Psoas muscle (tissue), 8 donors: ENCODE results near the gene DEDD2. TPM values are rescaled to one million over a fixed set of nuclear protein-coding genes. Genes with fewer than 3 reads are reported as not detected.

Experiments
- ATAC-seq, 4 donors: fragments of 200-7000 bp; cut with Tn5 transposase; one replicate each; pipeline ENCODE4 v1.9.1; 2020; ENCODE audit warnings: moderate library complexity in 3 of 4, mild to moderate bottlenecking in 2 of 4
- DNase-seq, 2 donors: peaks; one replicate each; pipeline ENCODE4 v3.0.0-alpha.2; 2020
- H3K27ac ChIP-seq: fragments of 200-600 bp; one replicate; pipeline ENCODE4 v1.8.0; 2022
- H3K27me3 ChIP-seq, 3 donors: fragments of 200-600 bp in 1 of 3; one replicate each; pipeline versions ENCODE4 v1.6.1 to v1.8.0; 2013 to 2022; ENCODE audit warnings: low read length in 2 of 3, mild to moderate bottlenecking in 2 of 3, moderate library complexity in 1 of 3; ENCODE audit not compliant: insufficient read depth in 3 of 3
- H3K36me3 ChIP-seq, 2 donors: fragments of 200-600 bp in 1 of 2; one replicate each; pipeline versions ENCODE4 v1.6.1 to v1.8.0; 2013 to 2022; ENCODE audit warnings: low read depth in 1 of 2, mild to moderate bottlenecking in 1 of 2, moderate library complexity in 1 of 2; ENCODE audit not compliant: insufficient read depth in 1 of 2
- H3K4me1 ChIP-seq: fragments of 200-600 bp; one replicate; pipeline ENCODE4 v1.8.0; 2022
- H3K4me3 ChIP-seq: fragments of 200-600 bp; one replicate; pipeline ENCODE4 v1.8.0; 2022; ENCODE audit warnings: mild to moderate bottlenecking
- H3K9me3 ChIP-seq: fragments of 200-600 bp; one replicate; pipeline ENCODE4 v1.8.0; 2022
- CTCF ChIP-seq: fragments of 200-600 bp; IDR thresholded peaks from one replicate; pipeline ENCODE4 v1.8.0; 2022; ENCODE audit warnings: antibody characterized with exemption
- WGBS, 3 donors: extraction: QIAGEN DNeasy Blood & Tissue Kit; methylation state at CpG; one replicate each; pipeline versions ENCODE4 v1.1.6 to v1.1.7; 2013; 5-methylcytosine and 5-hydroxymethylcytosine counted together
- intact Hi-C, 2 donors: fragments of 100-400 bp; cut with DNase I; formaldehyde crosslinking; loops; one replicate each; pipeline versions ENCODE4 v1.11.0 to v1.14.2; 2022
- polyA plus RNA-seq, 3 donors: library from polyadenylated mRNA; stranded (reverse); fragments of 200-250 nt; gene quantifications; one replicate each; pipeline ENCODE4 v1.2.3, GENCODE V29; 2013
- total RNA-seq, 4 donors: library from RNA; stranded (reverse); fragmentation: NEBNext Ultra II Directional in 2 of 4; extraction: Animal tissue kit (Norgen Biotek cat#: 25700) in 2 of 4; gene quantifications; one replicate each; pipeline versions ENCODE4 v1.2.1 to v1.2.4, GENCODE V29; 2021 to 2023
- donor health status: healthy with polysubstance abuse.
- donor health status: DM: no; HTN: no; CAD: no; lungs with moderate emphysema.
- donor health status: Bipolar disorder and iron deficiency.
- donor health status: healthy.
- donor health status: DM: yes; HTN: yes; CAD: no.
- donor health status: DM: no; HTN: no; CAD: no.
- donor health status: DM: no; HTN: no; CAD: no.
- donor health status: DM: yes; HTN: yes; CAD: no.

Gene DEDD2
- total and polyA plus RNA-seq, 7 donors: 8.8 to 26.1 (median 12.1) TPM

GRCh38 chr19:42255766-42256745 lies 38.6 kb upstream of the DEDD2 start:
- no peaks in the 10 kb centered on the region for H3K9me3 ChIP-seq
- no peaks in the 10 kb centered on the region for H3K36me3 ChIP-seq
- H3K4me3 ChIP-seq: peak overlapping the region; percentile 95
- DNase-seq (peak in 1 of 2 donors; percentile 79), ATAC-seq (peak in 1 of 4 donors; percentile 17)
- TF ChIP-seq CTCF: no peak
- peak overlapping the region; percentile 92 for H3K27ac ChIP-seq
- peaks cover 0 to 4% (median 0%) of the 10 kb centered on the region in 3 donors for H3K27me3 ChIP-seq
- H3K4me1 ChIP-seq: peaks cover 15% of the 10 kb centered on the region
- WGBS, 3 donors: 4 to 5% (median 5%) methylated on average over 38 of the region's 38 CpGs
- intact Hi-C loops: no loop called here

- intact Hi-C loops: no loop called here
- Histone ChIP-seq H3K9me3 (no peaks in the 10 kb centered on the region), H3K27ac (peak within 1 kb of the TSS; percentile 92), H3K4me3 (peak within 1 kb of the TSS; percentile 95), H3K36me3 (no peaks in the 10 kb centered on the region), H3K4me1 (peaks cover 19% of the 10 kb centered on the region), H3K27me3 (peaks cover 0 to 4% (median 0%) of the 10 kb centered on the region in 3 donors)
- peak; percentile 78 to 83 (median 82) for ATAC-seq
- peak; percentile 93 to 95 for DNase-seq
- TF ChIP-seq CTCF: no peak
- WGBS, 3 donors: 1% methylated on average over 28 to 75 of the region's 75 CpGs
Observed at GRCh38 chr19:42254850-42255765, 37.6 kb upstream of the DEDD2 start, which contains the start of gene ERF. Gene ERF (minus strand): TSS chr19:42255128. CDS start chr19:42254999, 129 bp downstream.

GRCh38 chr19:42254089-42254849 lies 36.8 kb upstream of the DEDD2 start:
- H3K36me3 ChIP-seq: no peaks in the 10 kb centered on the region
- peak overlapping the region; percentile 95 for H3K4me3 ChIP-seq
- peak; percentile 72 to 80 for DNase-seq
- H3K9me3 ChIP-seq: no peaks in the 10 kb centered on the region
- H3K27ac ChIP-seq: peak overlapping the region; percentile 92
- H3K27me3 ChIP-seq: peaks cover 0 to 4% (median 0%) of the 10 kb centered on the region in 3 donors
- WGBS, 3 donors: 0% methylated on average over 37 to 70 of the region's 70 CpGs
- TF ChIP-seq CTCF: no peak
- peak; percentile 21 to 54 (median 40) for ATAC-seq
- intact Hi-C loops: no loop called here
- peaks cover 19% of the 10 kb centered on the region for H3K4me1 ChIP-seq
